ENCODE measurements around the gene FERMT1.
"Not testable (repeated sequence)": the region's sequence is repeated elsewhere in the genome, so short reads cannot be mapped to it uniquely, and the experiment has no call there.

Gene FERMT1

GRCh38 chr20:6057139-6057538, 65.7 kb downstream of the FERMT1 start:
- no peak overlapping the region for H3K27ac ChIP-seq
- TF ChIP-seq ZFX (IDR thresholded peaks at IDR 0.05) (no peak), CTCF (conservative IDR thresholded peaks at IDR 0.05) (no peak)

- TF ChIP-seq CTCF (conservative IDR thresholded peaks at IDR 0.05) (no peak), ZFX (IDR thresholded peaks at IDR 0.05) (no peak)
- H3K27ac ChIP-seq = no peak overlapping the region
Observed at GRCh38 chr20:6055981-6056569, 66.8 kb downstream of the FERMT1 start.

GRCh38 chr20:6055161-6055783, 67.6 kb downstream of the FERMT1 start:
- H3K27ac ChIP-seq = no peak overlapping the region
- TF ChIP-seq CTCF (conservative IDR thresholded peaks at IDR 0.05) = no peak
- no peak for TF ChIP-seq ZFX (IDR thresholded peaks at IDR 0.05)

- not testable (repeated sequence) for H3K27ac ChIP-seq
Observed at GRCh38 chr20:6054689-6055051, 68.2 kb downstream of the FERMT1 start.

- no peak within 1 kb of the TSS for H3K27ac ChIP-seq
- TF ChIP-seq CTCF (conservative IDR thresholded peaks at IDR 0.05) (no peak), ZFX (IDR thresholded peaks at IDR 0.05) (no peak)
Observed at GRCh38 chr20:6053776-6054688, 68.8 kb downstream of the FERMT1 start, which contains the start of gene LRRN4. Gene LRRN4 (minus strand): TSS chr20:6054060. CDS start chr20:6052799, 1,261 bp downstream.

GRCh38 chr20:6053064-6053775, 69.6 kb downstream of the FERMT1 start:
- H3K27ac ChIP-seq = no peak overlapping the region
- TF ChIP-seq ZFX (IDR thresholded peaks at IDR 0.05) = no peak
- TF ChIP-seq CTCF (conservative IDR thresholded peaks at IDR 0.05) = no peak

GRCh38 chr20:6051505-6051904, 71.3 kb downstream of the FERMT1 start:
- no peak for TF ChIP-seq CTCF (conservative IDR thresholded peaks at IDR 0.05)
- TF ChIP-seq ZFX (IDR thresholded peaks at IDR 0.05) = no peak

More at GRCh38 chr20:6051505-6051904, 71.3 kb downstream of the FERMT1 start:
- no peak overlapping the region for H3K27ac ChIP-seq

Data from C4-2B (cell line).